HG02981 (cell line): ENCODE data around the gene TADA3.
A peak's percentile ranks its signal among the peaks of the same experiment; 100 is the strongest.

Source experiments
- ATAC-seq: cut with Tn5 transposase; IDR thresholded peaks from one replicate; pipeline ENCODE4 v1.9.1; 2021; ENCODE audit warnings: mild to moderate bottlenecking, moderate library complexity; ENCODE audit not compliant: unreplicated experiment

TADA3 gene

GRCh38 chr3:9792405-9793160 is at the start of gene TADA3, which contains the start of gene ARPC4:
TSS of gene TADA3 (minus strand) at chr3:9792473. CDS start at chr3:9791466, 1,007 bp downstream.
TSS of gene ARPC4 (plus strand) at chr3:9793082. CDS start at chr3:9793122, 40 bp downstream.
- ATAC-seq = peak; percentile 79

GRCh38 chr3:9841015-9841414 is 48.7 kb upstream of the TADA3 start:
- no peak for ATAC-seq

GRCh38 chr3:9838856-9839255 is 46.6 kb upstream of the TADA3 start:
- ATAC-seq = no peak

- no peak for ATAC-seq
These were observed 45.7 kb upstream of the TADA3 start for GRCh38 chr3:9837701-9838582.

GRCh38 chr3:9834520-9835380 is 42.5 kb upstream of the TADA3 start:
- ATAC-seq = no peak

- ATAC-seq = no peak
These were observed 40.8 kb upstream of the TADA3 start for GRCh38 chr3:9833078-9833477.

- no peak for ATAC-seq
These were observed 39.0 kb upstream of the TADA3 start for GRCh38 chr3:9831253-9831652.

GRCh38 chr3:9828801-9829755 is 36.8 kb upstream of the TADA3 start:
- no peak for ATAC-seq

- no peak for ATAC-seq
These were observed 34.7 kb upstream of the TADA3 start for GRCh38 chr3:9826815-9827573.

- ATAC-seq = no peak
These were observed 33.3 kb upstream of the TADA3 start for GRCh38 chr3:9825451-9826040.

GRCh38 chr3:9820946-9821345 is 28.7 kb upstream of the TADA3 start:
- ATAC-seq = no peak

GRCh38 chr3:9820543-9820942 is 28.3 kb upstream of the TADA3 start:
- ATAC-seq = no peak

- ATAC-seq = no peak
These were observed 26.5 kb upstream of the TADA3 start for GRCh38 chr3:9818666-9819335.

GRCh38 chr3:9817436-9817835 is 25.2 kb upstream of the TADA3 start:
- ATAC-seq = no peak

- no peak for ATAC-seq
These were observed 23.7 kb upstream of the TADA3 start for GRCh38 chr3:9815986-9816385.

GRCh38 chr3:9812870-9813483 is 20.7 kb upstream of the TADA3 start:
- no peak for ATAC-seq

GRCh38 chr3:9810846-9811245 is 18.6 kb upstream of the TADA3 start:
- no peak for ATAC-seq

- no peak for ATAC-seq
These were observed 18.1 kb upstream of the TADA3 start for GRCh38 chr3:9810433-9810770.
